HPDE6-E6E7 (cell line): ENCODE data around the gene KIAA0319L.
A peak's percentile ranks its signal among the peaks of the same experiment; 100 is the strongest.

Experiments used
- DNase-seq: peaks from one replicate; pipeline ENCODE4 v3.0.0; 2011; ENCODE audit warnings: missing footprints; ENCODE audit errors: extremely low spot score

The KIAA0319L gene

DNA sequence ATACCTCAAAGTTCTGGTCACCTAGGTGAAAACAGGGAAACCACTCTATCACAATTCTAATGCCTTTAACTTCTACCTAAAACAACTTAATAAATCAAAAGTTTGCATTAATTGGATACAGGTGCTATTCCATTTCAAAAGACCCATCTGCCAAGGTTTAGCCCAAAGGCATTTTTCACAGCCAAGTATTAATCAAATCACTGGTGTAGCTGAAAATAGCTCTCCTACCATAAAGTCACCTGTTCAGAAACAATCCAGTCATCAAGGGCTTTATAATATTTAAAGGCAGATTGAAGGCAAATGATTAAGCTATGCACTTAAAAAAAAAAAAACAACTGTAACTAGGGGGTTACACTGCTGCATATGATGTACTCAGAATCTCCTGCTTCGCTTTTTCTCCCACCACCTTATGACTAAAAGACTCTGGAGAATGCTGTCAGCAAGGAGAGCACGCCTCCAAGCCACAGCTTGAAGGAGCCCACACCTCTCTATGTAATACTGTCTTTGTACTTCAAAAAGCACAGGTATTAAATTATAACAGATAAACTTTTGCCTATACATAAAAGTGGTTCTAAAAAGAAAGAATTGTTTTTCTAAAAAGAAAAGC lies 20.5 kb downstream of the KIAA0319L start:
- DNase-seq, result no peak

- DNase-seq, result no peak
These were observed 22.0 kb downstream of the KIAA0319L start for GRCh38 chr1:35535243-35535642.

DNA sequence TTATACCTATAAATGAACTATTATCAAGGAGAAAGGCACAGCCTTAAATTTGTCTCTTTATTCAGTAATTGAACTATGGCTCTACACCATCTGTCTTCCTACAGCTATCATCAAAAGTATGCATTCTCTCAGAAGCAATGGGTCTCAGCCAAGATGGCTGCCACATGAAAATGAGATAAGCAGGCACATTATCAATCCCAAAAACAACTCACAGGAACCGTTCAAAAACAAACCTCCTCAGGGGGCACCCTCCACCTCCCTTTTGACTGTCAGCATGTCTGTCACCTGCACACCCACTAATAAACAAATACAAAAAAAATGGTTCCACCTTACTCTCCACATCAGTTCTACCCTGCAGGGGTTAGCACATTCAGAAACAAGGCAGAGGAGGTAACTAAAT lies 23.6 kb downstream of the KIAA0319L start:
- no peak for DNase-seq

- no peak for DNase-seq
These were observed 24.5 kb downstream of the KIAA0319L start for GRCh38 chr1:35532497-35533223.

GRCh38 chr1:35531368-35531767 lies 25.8 kb downstream of the KIAA0319L start:
- no peak for DNase-seq

GRCh38 chr1:35530946-35531345 lies 26.3 kb downstream of the KIAA0319L start:
- DNase-seq, result no peak

GRCh38 chr1:35530168-35530567 lies 27.0 kb downstream of the KIAA0319L start:
- no peak for DNase-seq

DNA sequence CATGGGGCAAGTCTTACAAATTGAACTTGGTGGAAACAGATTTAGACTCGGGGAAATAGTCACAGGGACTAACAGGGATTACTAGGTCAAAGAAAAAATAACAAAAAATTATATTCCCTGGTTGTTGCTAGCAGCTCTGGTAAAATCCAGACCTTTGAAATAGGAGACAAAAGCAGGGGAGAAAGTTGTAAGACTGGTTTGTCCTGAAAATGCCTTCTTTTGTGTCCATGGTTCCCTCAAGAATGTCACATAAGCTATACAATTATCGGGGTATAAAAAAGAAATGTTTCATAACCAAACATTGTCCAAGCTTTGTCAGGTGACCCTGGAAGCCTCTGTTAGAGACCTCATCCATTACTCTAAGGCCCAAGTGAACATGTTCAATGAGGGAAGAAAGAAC lies 33.1 kb downstream of the KIAA0319L start:
- DNase-seq, result no peak

- DNase-seq, result no peak
These were observed 37.8 kb downstream of the KIAA0319L start for GRCh38 chr1:35519432-35519831.

DNA sequence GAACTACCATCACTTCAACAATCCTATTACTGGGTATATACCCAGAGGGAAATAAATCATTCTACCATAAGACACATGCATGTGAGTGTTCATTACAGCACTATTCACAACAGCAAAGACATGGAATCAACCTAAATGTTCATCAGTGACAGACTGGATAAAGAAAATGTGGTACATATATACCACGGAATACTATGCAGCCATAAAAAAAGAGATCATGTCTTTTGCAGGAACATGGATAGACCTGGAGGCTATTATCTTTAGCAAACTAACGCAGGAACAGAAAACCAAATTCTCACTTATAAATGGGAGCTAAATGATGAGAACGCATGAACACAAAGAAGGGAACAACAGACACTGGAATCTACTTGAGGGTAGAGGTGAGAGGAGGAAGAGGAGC lies 39.0 kb downstream of the KIAA0319L start:
- DNase-seq, result no peak

- no peak for DNase-seq
These were observed 45.9 kb downstream of the KIAA0319L start for GRCh38 chr1:35511305-35511704.

DNA sequence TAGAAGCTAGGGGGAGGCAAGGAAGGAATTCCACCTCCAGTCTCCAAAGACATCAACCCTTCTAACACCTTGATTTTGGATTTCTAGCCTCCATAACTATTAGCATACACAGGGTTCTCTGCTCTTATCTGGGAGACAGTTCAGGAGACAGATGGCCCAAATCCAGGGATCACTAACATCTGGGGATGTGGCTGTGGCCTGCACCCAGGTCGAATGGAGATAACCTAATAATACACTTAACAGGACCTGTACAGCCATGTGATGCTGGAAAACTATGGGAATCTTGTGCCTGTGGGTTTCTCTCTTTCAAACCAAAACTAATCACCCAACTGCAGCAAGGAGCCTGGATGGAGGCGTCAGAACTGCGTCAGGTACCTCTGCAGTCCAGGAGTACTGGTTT lies 47.6 kb downstream of the KIAA0319L start:
- DNase-seq, result no peak

GRCh38 chr1:35507947-35508346 lies 49.3 kb downstream of the KIAA0319L start:
- no peak for DNase-seq

GRCh38 chr1:35506960-35507912 lies 50.0 kb downstream of the KIAA0319L start:
- no peak for DNase-seq

DNA sequence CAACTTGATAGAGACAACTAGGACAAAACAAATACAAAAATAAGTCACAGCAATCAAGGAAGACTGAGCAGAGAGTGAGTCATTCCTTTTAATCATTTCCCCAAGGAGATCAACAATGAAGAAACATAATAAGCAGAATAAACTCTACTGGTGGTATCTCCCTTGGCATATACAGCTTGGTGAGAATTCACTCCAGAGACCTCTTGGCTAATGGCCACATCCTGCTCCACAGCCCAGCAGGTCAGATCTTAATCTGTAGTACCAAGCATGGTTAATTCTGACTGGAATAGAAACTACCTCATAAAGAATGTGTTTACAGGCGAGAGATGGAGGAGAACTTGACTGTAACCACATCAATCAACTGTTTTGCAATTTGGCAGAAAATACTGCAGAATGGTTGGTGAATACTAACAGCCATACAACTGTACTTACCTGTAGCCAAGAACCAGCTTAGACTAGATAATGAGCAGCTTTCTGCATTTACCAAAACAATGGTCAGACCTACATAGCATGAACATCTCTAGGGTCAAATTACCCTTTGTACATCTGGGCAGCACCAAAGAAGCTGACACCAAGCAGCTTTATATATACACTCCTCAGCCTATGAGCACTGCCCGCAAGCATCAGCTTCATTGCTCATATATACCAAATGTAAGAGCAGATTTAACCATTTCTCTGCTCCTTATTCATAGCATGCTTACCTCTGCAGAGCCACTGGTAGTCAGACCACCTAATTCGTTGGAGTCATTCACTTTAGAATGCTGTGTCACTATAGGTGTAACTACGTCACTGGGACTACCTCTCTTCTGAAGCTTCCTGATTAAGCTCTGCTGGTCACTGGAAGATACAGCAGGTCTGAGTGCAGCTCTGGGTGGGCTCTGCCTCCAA lies 51.0 kb downstream of the KIAA0319L start:
- DNase-seq, result peak; percentile 29

GRCh38 chr1:35502242-35502641 lies 55.0 kb downstream of the KIAA0319L start:
- DNase-seq, result no peak

- DNase-seq, result no peak
These were observed 56.8 kb downstream of the KIAA0319L start for GRCh38 chr1:35500439-35500838.

GRCh38 chr1:35499652-35500176 lies 57.5 kb downstream of the KIAA0319L start:
- no peak for DNase-seq

GRCh38 chr1:35499231-35499630 lies 58.0 kb downstream of the KIAA0319L start:
- DNase-seq, result no peak

GRCh38 chr1:35497571-35497970 lies 59.6 kb downstream of the KIAA0319L start:
- DNase-seq, result no peak

GRCh38 chr1:35490250-35490649 lies 67.0 kb downstream of the KIAA0319L start:
- DNase-seq, result no peak
